ENCODE data around the gene DGKG.

Gene DGKG

DNA sequence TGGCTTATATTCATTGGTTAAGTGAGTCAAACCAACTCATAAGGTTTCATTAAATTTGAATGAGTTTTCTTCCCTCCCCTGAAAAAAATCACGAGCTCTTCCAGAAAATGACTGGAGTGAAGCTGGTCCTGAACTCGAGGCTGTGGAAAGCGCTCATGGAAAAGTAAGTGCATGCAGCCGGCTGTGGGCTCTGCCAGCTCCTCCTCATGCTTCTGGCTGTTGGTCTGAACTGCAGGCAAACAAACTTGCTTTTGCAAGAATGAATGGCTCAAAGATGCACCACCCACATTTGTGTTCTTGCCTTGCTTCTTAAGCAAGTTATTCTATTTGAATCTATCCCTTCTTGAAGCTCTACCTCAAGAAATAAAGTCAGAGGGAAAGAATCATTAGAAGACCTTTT, 259.3 kb downstream of the DGKG start:
- DNase-seq = no peak

DNA sequence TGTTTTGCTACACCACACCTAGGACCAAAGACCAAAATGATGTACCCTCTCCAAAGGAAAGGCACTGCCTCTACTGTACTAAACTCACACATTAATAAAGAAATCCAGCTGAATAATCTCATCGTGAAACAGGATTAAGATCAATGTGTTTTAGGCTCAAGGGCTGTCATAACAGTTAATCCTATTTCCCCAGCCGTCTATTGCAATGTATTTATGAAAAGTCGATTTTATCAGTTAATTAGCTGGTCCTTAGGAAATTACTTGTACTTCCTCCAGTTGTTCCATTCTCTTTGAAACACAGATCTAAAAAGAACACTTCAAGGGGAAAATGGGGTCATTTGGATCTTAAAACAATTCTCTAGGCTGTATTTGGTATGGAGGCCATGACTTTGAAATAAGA, 261.6 kb downstream of the DGKG start:
- no peak for DNase-seq

DNA sequence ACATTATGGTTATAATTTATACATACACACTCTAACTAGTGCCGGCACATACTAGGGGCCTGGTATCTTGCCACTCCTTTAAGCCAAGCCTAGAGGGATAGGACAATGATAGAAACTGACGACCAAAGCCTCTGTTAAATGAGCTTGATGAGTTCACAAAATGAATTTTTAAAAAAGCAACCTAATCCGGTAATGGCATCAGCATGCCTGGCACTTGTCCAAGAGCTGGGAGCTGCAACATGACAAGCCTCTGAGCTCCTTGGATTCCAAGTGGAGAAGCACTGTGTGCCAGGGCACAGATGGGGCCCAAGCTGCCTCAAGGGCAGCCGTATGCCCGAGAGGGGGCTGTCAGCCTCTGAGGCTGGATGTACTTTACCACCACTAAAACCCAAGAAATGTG, 262.9 kb downstream of the DGKG start:
- DNase-seq = no peak

DNA sequence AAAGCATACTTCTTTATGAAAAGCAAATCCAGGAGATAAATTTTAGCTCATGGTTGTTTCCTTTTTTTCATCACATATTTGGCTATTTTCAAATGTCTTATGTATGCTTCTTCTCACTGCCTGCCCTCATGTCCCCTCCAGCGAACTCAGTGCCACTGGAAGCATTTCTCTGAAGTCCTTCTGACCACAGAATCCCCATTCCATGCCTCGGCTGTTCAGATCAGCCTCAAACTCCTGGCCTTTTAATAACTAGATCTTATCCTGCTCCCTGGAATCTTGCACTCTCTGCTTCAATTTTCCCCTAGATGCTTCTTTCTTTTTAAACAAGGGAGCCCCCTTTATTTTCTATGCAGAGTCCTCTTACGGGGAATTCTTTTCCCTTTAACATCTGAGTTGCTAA, 263.3 kb downstream of the DGKG start:
- no peak for DNase-seq

DNA sequence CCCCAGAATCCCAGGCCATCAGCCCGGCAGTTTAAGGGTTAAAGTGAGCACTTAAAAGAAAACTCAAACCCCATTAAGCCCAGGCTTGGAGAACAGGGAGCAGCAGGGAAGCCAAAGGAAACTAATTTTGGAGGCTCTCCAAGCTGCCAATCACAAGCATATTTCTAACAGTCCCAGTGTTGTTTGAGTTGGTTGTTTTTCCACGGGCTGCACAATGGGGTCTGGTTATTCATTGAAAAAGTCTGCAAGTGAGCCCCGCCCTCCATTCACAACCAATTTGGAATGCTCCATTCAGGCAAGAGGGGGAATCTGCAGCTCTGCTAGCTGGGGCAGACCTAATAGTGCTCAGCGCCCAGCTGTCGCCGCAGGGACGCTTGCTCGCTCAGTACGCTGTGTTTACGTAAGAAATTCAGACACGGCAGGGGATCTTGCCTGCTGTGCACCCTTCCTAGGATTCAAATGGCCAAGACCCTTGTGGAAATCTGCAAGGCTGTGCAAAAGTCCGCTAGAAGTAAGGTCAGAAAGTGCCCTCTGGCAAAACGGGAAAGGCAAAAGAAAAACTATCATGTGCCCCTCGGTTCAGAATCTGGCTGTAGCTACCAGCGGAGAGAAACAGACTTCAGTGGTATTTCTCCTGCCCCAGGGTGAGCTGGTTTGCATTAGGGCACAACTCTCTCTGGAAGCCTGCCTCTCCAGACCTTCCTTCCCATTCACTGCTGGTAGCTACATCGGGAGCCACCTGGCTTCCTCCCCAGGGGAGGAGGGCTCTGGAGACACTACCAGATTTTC, 264.2 kb downstream of the DGKG start:
- DNase-seq = peak; percentile 90

DNA sequence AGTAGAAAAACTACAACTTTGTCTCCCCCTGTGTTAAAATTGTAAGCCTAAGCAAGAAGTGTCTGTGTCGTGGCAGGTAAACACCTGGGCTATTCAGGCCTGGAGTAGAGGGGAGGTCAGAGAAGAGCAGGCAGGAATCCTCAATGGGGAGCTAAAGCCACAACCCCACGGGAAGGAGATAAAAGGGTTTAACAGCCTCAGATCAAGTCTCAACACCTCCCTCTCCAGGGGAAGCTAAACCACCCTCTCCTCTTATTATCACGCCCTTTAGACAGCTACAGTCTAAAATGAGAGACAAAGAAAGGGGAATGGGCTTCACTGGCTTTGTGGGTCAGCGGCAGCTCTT, 264.7 kb downstream of the DGKG start:
- peak; percentile 61 for DNase-seq

All from NCI-H510A treated with DMSO at 0.1 percent for 48 hours (cell line).